K562 (cell line): ENCODE data around the gene PTPRT.

Experiments
- CTCF ChIP-seq, 3 experiments: IDR thresholded peaks in 2 of 3; conservative IDR thresholded peaks in 1 of 3; 2 replicates each; pipeline ENCODE4 v1.5.1; 2011 to 2012; ENCODE audit warnings: low read length in 3 of 3, mild to moderate bottlenecking in 3 of 3, control low read depth in 2 of 3, improper control_type of control experiment in 1 of 3, inconsistent platforms in 1 of 3, low read depth in 1 of 3, mixed read lengths in 1 of 3, moderate library complexity in 1 of 3; ENCODE audit not compliant: insufficient read depth in 2 of 3
- EP300 ChIP-seq: IDR thresholded peaks from 2 replicates; pipeline ENCODE4 v1.6.1; 2012; ENCODE audit warnings: low read length, improper control_type of control experiment
- NCOA4 ChIP-seq: fragments of 450-650 bp; IDR thresholded peaks from 2 replicates; pipeline ENCODE4 v1.6.1; 2018; ENCODE audit warnings: mild to moderate bottlenecking; ENCODE audit not compliant: partially characterized antibody
- POLR2A ChIP-seq: fragments of 450-650 bp; conservative IDR thresholded peaks from 2 replicates; pipeline ENCODE4 v1.6.1; 2016
- ZFP30 ChIP-seq: fragments of 250-450 bp; sonication (Bioruptor Pico); IDR thresholded peaks from 2 replicates; pipeline ENCODE4 v1.8.0; 2022; ENCODE audit warnings: moderate library complexity, mild to moderate bottlenecking, inconsistent platforms, borderline replicate concordance
- ZNF239 ChIP-seq: fragments of 250-450 bp; sonication (Bioruptor Pico); IDR thresholded peaks from 2 replicates; pipeline ENCODE4 v1.4.0; 2020; ENCODE audit warnings: mild to moderate bottlenecking

GRCh38 chr20:42763015-42763414 lies 426.7 kb downstream of the PTPRT start:
- TF ChIP-seq NCOA4 (no peak), POLR2A (no peak), CTCF (IDR thresholded peaks at IDR 0.05 in 2 of 3, conservative IDR thresholded peaks at IDR 0.05 in 1 of 3; ENCODE audit: insufficient read depth in 2 of 3, low read depth in 1 of 3, low read length in 3 of 3) (no peak), ZFP30 (no peak), EP300 (no peak), ZNF239 (CRISPR knock-in tag) (no peak)
